GM10266 (cell line): Measurements from ENCODE around the gene ASGR2.
"Not testable (repeated sequence)": the region's sequence is repeated elsewhere in the genome, so short reads cannot be mapped to it uniquely, and the experiment has no call there.

Source experiments
- DNase-seq: peaks from one replicate; pipeline ENCODE4 v3.0.0; 2012; ENCODE audit errors: extremely low spot score
- TF ChIP-seq, protein P1 (sequence below): IDR thresholded peaks from 2 replicates; pipeline ENCODE4 v1.5.1; 2012; ENCODE audit warnings: mild to moderate bottlenecking, low read depth; ENCODE audit not compliant: control insufficient read depth, insufficient read depth; ENCODE audit errors: missing control alignments

The ASGR2 gene, protein sequence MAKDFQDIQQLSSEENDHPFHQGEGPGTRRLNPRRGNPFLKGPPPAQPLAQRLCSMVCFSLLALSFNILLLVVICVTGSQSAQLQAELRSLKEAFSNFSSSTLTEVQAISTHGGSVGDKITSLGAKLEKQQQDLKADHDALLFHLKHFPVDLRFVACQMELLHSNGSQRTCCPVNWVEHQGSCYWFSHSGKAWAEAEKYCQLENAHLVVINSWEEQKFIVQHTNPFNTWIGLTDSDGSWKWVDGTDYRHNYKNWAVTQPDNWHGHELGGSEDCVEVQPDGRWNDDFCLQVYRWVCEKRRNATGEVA

DNA sequence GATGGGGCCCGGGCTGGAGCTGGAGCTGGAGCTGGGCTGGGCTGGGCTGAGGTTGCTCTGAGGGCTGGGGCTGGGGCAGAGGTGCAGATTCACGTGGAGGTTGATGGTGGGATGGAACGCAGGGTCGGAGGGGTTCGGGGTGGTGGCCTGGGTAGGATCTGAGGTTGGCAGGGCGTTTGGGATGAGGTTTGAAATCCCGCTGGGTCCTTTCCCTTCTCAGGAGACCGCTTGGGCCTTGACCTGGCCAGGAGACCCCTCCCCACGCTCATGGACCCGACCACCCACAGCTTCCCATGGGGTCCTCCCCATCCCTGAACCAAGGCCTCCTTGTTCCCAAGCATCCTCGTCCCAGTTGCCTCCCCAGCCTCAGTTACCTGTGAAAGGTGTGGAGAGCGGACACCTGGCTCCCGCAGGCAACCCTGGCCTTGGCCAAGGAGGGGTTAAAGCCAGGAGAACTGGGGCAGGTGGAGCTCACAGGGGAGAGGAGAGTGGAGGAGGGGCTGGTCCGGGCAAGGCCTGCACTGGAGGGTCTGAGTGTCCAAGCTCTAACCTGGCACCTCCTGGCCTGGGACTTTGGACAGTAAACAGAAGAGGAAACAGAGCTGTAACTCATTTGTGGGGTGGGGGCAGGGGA lies at the start of gene ASGR2:
Gene ASGR2, minus strand, starts transcription at position 582 of the 634 bp plus-strand sequence. CDS start 582 bp downstream, outside the sequence.
- TF ChIP-seq, protein P1, sequence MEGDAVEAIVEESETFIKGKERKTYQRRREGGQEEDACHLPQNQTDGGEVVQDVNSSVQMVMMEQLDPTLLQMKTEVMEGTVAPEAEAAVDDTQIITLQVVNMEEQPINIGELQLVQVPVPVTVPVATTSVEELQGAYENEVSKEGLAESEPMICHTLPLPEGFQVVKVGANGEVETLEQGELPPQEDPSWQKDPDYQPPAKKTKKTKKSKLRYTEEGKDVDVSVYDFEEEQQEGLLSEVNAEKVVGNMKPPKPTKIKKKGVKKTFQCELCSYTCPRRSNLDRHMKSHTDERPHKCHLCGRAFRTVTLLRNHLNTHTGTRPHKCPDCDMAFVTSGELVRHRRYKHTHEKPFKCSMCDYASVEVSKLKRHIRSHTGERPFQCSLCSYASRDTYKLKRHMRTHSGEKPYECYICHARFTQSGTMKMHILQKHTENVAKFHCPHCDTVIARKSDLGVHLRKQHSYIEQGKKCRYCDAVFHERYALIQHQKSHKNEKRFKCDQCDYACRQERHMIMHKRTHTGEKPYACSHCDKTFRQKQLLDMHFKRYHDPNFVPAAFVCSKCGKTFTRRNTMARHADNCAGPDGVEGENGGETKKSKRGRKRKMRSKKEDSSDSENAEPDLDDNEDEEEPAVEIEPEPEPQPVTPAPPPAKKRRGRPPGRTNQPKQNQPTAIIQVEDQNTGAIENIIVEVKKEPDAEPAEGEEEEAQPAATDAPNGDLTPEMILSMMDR = no peak
- no peak for DNase-seq

DNA sequence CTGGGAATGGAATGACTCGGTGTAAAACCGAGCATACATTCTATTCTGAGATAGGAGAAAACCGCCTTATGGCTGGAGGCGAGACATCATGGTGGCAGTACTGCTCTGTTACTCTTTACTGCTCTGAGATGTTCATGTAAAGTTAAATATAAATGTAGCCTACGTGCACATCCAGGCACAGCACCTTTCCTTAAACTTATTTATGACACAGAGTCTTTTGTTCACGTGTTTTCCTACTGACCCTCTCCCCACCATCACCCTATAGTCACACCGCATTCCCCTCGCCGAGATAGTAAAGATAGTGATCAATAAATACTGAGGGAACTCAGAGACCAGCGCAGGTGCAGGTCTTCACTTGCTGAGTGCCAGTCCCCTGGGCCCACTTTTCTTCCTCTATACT lies 44.9 kb upstream of the ASGR2 start:
- not testable (repeated sequence) for DNase-seq

DNA sequence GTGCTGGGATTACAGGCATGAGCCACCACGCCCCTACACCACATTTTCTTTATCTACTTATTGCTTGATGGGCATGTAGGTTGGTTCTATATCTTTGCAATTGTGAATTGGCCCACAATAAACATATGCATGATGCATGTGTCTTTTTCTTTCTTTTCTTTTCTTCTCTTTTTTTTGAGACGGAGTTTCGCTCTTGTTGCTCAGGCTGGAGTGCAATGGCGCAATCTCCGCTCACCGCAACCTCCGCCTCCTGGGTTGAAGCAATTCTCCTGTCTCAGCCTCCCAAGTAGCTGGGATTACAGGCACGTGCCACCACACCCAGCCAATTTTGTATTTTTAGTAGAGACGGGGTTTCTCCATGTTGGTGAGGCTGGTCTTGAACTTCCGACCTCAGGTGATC lies 43.8 kb upstream of the ASGR2 start:
- not testable (repeated sequence) for DNase-seq

DNA sequence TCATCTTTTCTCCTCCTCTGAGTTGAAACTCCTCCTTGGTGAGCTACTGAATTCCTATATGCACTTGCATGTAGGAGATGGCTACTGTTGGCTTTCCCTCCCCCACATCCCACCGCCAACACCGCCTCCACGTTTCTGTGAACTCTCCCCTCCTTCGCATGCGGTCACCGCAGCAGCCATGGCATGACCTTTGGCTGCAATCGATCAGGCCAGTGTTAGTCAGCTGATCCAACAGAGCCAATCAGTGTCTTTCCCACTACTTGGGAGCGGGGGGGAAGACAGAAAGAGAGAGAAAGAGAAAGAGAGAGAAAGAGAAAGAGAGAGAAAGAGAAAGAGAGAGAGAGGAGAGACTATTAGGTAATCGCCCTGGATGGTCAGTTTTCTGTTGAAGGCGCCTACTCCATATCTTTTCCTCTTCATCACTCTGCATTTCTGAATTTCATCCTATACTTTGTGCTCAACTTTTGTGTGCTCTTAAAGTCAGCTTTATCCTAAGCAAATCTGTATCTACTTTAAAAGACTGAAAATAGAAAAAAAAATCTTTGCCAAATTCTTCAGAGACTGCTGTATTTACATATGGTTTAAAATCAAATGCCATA lies 41.8 kb upstream of the ASGR2 start:
- DNase-seq = no peak
- TF ChIP-seq, protein P1 = no peak

DNA sequence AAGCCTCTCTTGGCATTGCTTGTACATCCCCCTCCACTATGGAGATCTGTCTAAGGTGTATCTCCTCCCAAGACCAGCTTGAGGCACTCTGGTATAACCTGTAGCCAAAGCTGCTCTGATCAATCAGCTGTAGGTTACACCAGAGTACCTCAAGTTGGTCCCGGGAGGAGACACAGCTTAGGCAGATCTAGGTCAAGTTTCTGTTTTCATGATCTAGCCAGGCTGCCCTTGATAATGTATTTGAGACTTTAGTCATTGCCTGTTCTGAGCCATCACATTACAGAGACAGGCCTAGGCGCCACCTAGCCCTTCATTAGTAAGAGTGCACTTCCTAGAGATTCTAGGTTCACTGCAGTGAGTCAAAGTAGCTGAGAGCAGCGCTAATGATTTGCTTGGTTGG lies 33.1 kb upstream of the ASGR2 start:
- TF ChIP-seq, protein P1 = no peak
- no peak for DNase-seq

DNA sequence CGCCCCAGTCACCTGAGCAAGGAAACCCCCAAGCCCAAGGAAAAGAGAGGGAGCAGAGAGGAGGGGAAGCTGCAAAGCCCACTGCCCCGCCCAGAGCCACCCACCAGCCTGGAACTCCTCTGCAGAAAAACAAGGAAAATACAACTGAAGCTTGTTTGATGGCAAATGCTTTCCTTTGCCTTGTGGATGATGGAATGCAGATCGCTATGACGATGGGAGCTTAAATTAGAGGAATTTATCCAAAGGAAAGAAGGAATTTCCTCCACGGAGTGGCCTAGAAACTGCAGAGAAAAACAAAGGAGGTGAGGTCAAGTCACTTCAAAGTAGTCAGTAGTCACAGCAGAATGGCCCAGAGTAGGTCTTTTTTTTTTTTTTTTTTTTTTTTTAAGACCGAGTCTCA lies 31.5 kb upstream of the ASGR2 start:
- TF ChIP-seq, protein P1 = no peak
- no peak for DNase-seq

DNA sequence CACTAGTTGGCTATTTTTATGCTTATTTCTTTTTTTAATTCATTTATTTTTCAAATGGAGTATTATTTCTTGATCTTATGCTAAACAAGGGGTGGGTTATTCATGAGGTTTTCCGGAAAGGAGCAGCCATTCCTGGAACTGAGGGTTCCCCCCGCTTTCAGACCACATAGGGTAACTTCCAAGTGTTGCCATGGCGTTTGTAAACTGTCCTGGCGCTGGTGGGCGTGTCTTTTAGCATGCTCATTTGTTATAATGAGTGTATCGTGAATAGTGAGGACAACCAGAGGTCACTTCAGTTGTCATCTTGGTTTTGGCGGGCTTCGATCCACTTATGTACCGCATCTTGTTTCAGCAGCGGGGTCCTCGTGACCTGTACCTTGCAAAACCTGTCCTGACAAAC lies 29.6 kb upstream of the ASGR2 start:
- TF ChIP-seq, protein P1 = no peak
- no peak for DNase-seq

DNA sequence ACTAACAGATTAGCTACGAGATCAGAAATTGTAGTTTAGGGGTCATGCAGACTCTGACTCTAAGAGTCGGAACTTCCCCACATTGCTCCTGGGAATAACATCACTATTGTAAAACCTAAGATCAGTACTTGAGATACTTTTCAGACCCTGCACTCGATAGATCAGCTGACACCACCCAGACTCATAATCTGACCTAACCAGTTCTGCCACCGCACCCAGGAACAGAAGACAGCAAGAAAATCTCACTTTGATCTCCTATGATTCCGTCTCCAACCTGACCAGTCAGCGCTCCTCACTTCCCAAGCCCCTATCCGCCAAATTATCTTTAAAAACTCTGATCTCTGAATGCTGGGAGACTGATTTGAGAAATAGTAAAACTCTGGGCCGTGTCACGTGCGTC lies 27.2 kb upstream of the ASGR2 start:
- no peak for DNase-seq
- TF ChIP-seq, protein P1 = no peak
